Measurements from ENCODE around the gene LZIC. TPM values are rescaled to one million over a fixed set of nuclear protein-coding genes. Genes with fewer than 3 reads are reported as not detected.

Gene LZIC
- total RNA-seq, 1 donor from 2014 or later, result 35.9 TPM

DNA sequence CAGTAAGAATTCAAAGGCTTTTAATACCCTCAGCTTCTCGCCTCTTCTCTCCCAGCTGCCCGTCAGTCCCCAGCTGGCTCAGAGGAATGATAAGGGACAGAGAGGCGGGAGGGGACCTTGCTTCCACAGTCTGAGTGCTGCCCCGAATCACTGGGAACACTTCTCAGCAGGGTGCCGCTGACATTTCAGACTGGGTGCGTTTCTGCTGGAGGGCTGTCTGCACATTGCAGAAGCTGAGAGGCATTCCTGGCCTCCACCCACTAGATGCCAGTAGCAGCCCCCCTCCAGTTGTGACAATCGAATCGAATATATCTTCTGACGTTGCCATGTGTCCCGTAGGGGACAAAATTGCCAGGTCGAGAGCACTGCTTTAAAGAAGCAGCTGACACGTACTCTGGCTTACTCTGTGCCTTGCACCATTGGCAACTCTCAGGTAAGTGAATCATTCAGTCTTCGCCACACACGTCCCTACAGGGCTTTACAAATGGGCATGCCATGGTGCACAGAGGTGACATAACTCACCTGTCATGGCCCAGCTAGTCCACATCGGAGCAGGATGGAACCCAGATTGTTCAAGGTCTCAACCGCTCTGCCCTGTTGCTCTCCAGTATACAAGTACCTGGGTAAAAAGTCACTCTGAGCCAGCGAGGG is 57.0 kb downstream of the LZIC start:
- H3K4me1 Mint-ChIP-seq, result peaks cover 12% of the 10 kb centered on the region
- H3K27me3 Mint-ChIP-seq, result no peaks in the 10 kb centered on the region
- intact Hi-C loops (cut with micrococcal nuclease), result no loop called here
- DNase-seq, result peak; percentile 51
- H3K36me3 Mint-ChIP-seq (ENCODE audit: low read depth), result no peaks in the 10 kb centered on the region
- H3K27ac Mint-ChIP-seq, result no peak overlapping the region
- H3K9me3 Mint-ChIP-seq, result no peaks in the 10 kb centered on the region
- H3K4me3 Mint-ChIP-seq, result no peak overlapping the region

DNA sequence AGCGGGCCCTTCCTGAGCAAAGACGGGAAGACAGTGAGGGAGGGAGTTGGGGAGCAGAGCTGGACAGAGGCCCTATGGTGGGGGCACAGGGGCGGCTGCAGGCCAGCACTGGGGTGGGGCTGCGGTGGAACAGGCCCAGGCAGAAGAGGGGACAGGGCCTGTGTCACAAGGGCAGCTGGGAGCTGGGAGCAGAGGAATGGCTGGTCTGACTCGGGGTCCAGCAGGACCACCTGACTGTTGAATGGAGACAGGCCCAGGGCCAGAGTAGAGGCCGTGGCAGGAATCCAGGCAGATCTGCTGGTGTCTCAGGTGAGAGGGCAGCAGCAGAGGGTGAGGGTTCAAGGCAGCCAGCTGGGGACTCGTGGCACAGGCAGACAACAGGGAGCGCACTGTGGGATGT is 58.4 kb downstream of the LZIC start:
- intact Hi-C loops (cut with micrococcal nuclease), result no loop called here
- DNase-seq, result no peak
- Mint-ChIP-seq H3K9me3 (no peaks in the 10 kb centered on the region), H3K27ac (no peak overlapping the region), H3K27me3 (no peaks in the 10 kb centered on the region), H3K36me3 (ENCODE audit: low read depth) (no peaks in the 10 kb centered on the region), H3K4me1 (peaks cover 12% of the 10 kb centered on the region), H3K4me3 (no peak overlapping the region)

DNA sequence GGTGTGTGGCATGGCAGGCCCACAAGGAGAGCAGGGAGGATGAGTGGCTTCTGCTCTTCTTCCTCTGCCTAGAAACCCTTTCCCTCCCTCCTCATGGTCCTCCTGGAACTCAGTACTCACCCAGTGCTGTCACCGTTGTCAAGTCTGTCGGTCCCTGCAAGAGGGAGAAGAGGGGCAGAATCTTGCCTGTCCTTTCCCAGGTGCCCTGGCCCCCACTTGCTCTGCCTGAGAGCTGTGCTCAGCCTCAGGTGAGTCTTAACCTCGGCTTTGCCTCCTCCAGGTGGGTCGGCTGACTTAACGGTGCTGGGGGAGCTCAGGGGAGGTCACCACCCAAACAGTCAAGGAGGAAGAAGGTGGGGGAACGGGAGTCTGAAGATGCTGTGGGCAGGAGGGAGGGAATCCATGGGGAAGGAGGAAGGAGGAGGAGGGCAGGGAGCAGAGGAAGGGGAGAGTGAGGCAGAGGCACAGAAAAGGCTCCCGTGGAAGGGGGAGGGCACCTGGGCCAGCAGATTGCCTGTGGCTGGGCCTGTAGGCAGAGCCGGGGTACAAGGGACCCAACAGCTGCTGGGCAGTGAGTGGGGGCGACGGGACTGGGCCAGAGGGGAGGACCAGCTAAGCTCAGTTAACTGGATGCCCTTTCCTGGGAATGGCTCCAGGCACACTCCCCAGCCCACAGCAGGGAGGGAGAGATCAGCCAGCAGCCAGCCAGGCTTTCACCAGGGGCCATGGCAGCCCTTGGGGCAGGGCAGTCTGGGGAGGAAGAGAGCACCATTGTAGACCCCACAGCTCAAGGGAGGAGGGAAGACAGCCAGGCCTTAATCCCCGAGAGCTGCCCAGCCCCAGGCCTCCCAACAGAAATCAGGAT is 59.4 kb downstream of the LZIC start:
- Mint-ChIP-seq H3K36me3 (ENCODE audit: low read depth) (no peaks in the 10 kb centered on the region), H3K27ac (no peak overlapping the region), H3K27me3 (no peaks in the 10 kb centered on the region), H3K4me3 (no peak overlapping the region), H3K9me3 (no peaks in the 10 kb centered on the region), H3K4me1 (peaks cover 12% of the 10 kb centered on the region)
- intact Hi-C loops (cut with micrococcal nuclease), result no loop called here
- no peak for DNase-seq

DNA sequence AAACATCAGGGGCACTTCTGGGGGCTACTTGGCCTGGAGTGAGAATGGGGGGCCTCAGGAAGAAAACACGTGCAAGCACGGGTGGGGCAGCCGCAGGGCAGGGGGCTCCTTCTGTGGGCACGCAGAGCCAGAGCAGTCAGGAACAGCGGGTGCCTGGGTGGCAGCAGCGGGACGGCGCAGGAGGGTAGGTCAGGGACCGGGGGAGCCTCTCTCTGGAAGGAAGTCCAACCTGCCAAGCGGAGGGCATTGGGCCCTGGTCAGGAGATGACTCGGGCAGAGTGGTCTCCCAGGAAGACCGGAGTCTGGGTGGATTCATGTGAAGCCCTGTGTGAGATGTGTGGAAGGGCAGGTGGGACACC is 60.3 kb downstream of the LZIC start:
- Mint-ChIP-seq H3K4me1 (peaks cover 12% of the 10 kb centered on the region), H3K36me3 (ENCODE audit: low read depth) (no peaks in the 10 kb centered on the region), H3K27ac (no peak overlapping the region), H3K9me3 (no peaks in the 10 kb centered on the region), H3K4me3 (no peak overlapping the region), H3K27me3 (no peaks in the 10 kb centered on the region)
- intact Hi-C loops (cut with micrococcal nuclease), result no loop called here
- DNase-seq, result peak; percentile 49

DNA sequence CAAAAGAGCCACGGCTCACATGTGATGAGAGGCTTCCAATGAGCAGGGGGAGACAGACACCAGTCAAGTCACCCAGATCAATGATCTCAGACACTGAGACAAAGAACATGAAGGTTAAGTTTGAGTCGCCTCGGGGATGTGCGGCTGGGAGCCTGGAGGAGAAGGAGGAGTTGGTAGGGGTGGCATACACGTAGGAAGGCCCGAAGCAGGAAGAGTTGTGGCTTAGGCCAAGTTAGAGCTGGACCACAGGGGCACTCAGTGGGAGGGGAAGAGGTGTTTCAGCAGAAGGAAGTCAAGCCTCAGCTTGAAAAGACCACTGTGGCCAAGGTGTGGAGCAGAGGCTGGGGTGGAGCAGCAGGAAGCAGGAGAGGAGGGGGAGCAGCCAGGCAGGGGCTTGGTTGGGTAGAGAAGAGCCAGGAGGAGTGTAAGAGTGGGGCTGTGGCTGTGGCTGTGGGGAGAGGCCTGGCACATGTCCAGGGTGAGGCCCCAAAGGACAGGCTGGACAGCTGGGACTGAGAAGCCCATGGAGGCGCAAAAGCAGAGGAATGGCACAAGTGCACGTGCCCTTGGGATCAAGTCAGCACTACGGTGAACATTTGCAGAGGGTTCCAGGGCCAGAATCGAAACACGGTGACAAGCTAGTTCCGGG is 60.8 kb downstream of the LZIC start:
- no peaks in the 10 kb centered on the region for H3K27me3 Mint-ChIP-seq
- H3K4me1 Mint-ChIP-seq, result peaks cover 12% of the 10 kb centered on the region
- H3K4me3 Mint-ChIP-seq, result no peak overlapping the region
- no peaks in the 10 kb centered on the region for H3K36me3 Mint-ChIP-seq (ENCODE audit: low read depth)
- H3K27ac Mint-ChIP-seq, result peak overlapping the region; percentile 39
- DNase-seq, result peak; percentile 57
- intact Hi-C loops (cut with micrococcal nuclease), result no loop called here
- H3K9me3 Mint-ChIP-seq, result no peaks in the 10 kb centered on the region

DNA sequence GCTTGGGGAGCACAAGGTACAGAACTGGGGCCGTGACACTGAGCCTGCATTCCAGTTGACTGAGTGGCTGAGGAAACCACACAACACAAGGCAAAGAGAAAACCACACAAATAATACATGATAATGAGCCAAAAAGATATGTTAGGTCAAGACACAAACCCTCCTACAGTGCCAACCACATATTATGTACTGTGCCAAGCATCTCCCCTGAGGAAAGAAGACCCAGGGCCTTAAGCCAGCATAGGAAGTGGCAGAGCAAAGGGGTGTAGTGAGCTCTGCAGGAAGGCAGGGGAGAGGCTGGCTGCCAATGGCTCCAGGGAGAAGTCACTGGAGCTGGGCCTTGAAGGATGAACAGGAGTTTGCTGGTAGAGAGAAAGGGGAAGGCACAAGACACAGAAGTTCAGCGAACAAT is 61.3 kb downstream of the LZIC start:
- Mint-ChIP-seq H3K36me3 (ENCODE audit: low read depth) (no peaks in the 10 kb centered on the region), H3K27ac (peak overlapping the region; percentile 18), H3K4me3 (no peak overlapping the region), H3K27me3 (no peaks in the 10 kb centered on the region), H3K4me1 (peaks cover 12% of the 10 kb centered on the region), H3K9me3 (no peaks in the 10 kb centered on the region)
- no peak for DNase-seq
- intact Hi-C loops (cut with micrococcal nuclease), result no loop called here

Other genes with a start within 250 kb of the LZIC start
- 42.1 and 43.8 TPM in 2 replicates for gene CLSTN1, start 119.4 kb downstream of the LZIC start, total RNA-seq
- 5.8 and 7.3 TPM in 2 replicates for gene CTNNBIP1, start 33.1 kb downstream of the LZIC start, total RNA-seq
- gene NMNAT1, start 84 bp upstream of the LZIC start, total RNA-seq, result 5.7 and 6.0 TPM in 2 replicates
- gene RBP7, start 53.8 kb upstream of the LZIC start, total RNA-seq, result not detected in 2 replicates
- 29.9 and 31.1 TPM in 2 replicates for gene UBE4B, start 89.6 kb upstream of the LZIC start, total RNA-seq

All from activated CD4-positive, alpha-beta T cell treated with anti-CD3 and anti-CD28 coated beads, Interleukin-2, amount 10 ng/mL, durations not matched to agents 24 days and 14 days (primary cell).